Hepatocyte (in vitro differentiated cells): ENCODE results near the gene CSN2. TPM values are rescaled to one million over a fixed set of nuclear protein-coding genes. Genes with fewer than 3 reads are reported as not detected.

Experiments used
- DNase-seq: peaks from one replicate; pipeline ENCODE4 v3.0.0-alpha.2; 2016; ENCODE audit warnings: low spot score
- H2AFZ ChIP-seq: fragments of 200-600 bp; sonication (generic); 2 replicates; pipeline ENCODE4 v1.6.0; 2016; ENCODE audit warnings: antibody characterized with exemption, mild to moderate bottlenecking
- H3K27ac ChIP-seq: fragments of 200-600 bp; sonication (generic); 2 replicates; pipeline ENCODE4 v1.5.1; 2016; ENCODE audit warnings: mild to moderate bottlenecking
- H3K27me3 ChIP-seq: fragments of 200-600 bp; sonication (generic); 2 replicates; pipeline ENCODE4 v1.6.1; 2016
- H3K36me3 ChIP-seq: fragments of 200-600 bp; sonication (generic); replicated peaks from 2 replicates; pipeline ENCODE4 v1.5.1; 2016; ENCODE audit warnings: low read depth; ENCODE audit not compliant: insufficient read depth
- H3K4me1 ChIP-seq: fragments of 200-600 bp; sonication (generic); 2 replicates; pipeline ENCODE4 v1.5.1; 2016; ENCODE audit warnings: mild to moderate bottlenecking, moderate library complexity; ENCODE audit not compliant: insufficient read depth
- H3K4me2 ChIP-seq: fragments of 200-600 bp; sonication (generic); 2 replicates; pipeline ENCODE4 v1.6.0; 2016
- H3K4me3 ChIP-seq: fragments of 200-600 bp; sonication (generic); 2 replicates; pipeline ENCODE4 v1.5.1; 2016; ENCODE audit warnings: mild to moderate bottlenecking
- H3K79me2 ChIP-seq: fragments of 200-600 bp; sonication (generic); 2 replicates; pipeline ENCODE4 v1.6.0; 2017; ENCODE audit warnings: mild to moderate bottlenecking
- H3K9me2 ChIP-seq: fragments of 200-600 bp; sonication (generic); replicated peaks from 2 replicates; pipeline ENCODE4 v1.6.0; 2017; ENCODE audit warnings: mild to moderate bottlenecking; ENCODE audit not compliant: insufficient read depth
- H3K9me3 ChIP-seq: fragments of 200-600 bp; sonication (generic); 2 replicates; pipeline ENCODE4 v1.5.1; 2016; ENCODE audit warnings: low read depth, mild to moderate bottlenecking
- H4K20me1 ChIP-seq: fragments of 200-600 bp; sonication (generic); 2 replicates; pipeline ENCODE4 v1.6.0; 2016; ENCODE audit warnings: mild to moderate bottlenecking; ENCODE audit not compliant: insufficient read depth, poor library complexity, severe bottlenecking
- CTCF ChIP-seq: fragments of 200-600 bp; sonication (generic); IDR thresholded peaks from 2 replicates; pipeline ENCODE4 v1.5.1; 2016; ENCODE audit warnings: antibody characterized with exemption, mild to moderate bottlenecking; ENCODE audit not compliant: poor library complexity
- EZH2 ChIP-seq: fragments of 200-600 bp; sonication (generic); IDR thresholded peaks from 2 replicates; pipeline ENCODE4 v1.6.1; 2016; ENCODE audit warnings: antibody characterized with exemption, mild to moderate bottlenecking, borderline replicate concordance
- EZH2phosphoT487 ChIP-seq: fragments of 200-600 bp; sonication (generic); IDR thresholded peaks from one replicate; pipeline ENCODE4 v1.6.1; 2018; ENCODE audit warnings: antibody characterized with exemption, mild to moderate bottlenecking, low read depth, moderate library complexity; ENCODE audit not compliant: unreplicated experiment, severe bottlenecking
- WGBS: methylation state at CpG from one replicate; pipeline ENCODE4 v1.1.6; 2016; ENCODE audit warnings: low lambda C conversion rate; ENCODE audit errors: missing lambda C conversion rate; 5-methylcytosine and 5-hydroxymethylcytosine counted together
- polyA plus RNA-seq: library from polyadenylated mRNA; unstranded; fragments of >200 nt; fragmentation: Nextera tagmentation; extraction: Ambion mirVana; gene quantifications from 2 replicates; pipeline ENCODE4 v1.2.1, GENCODE V29; 2016
- total RNA-seq: library from RNA; depleted of rRNA; stranded (reverse); fragments of >200 nt; gene quantifications from 2 replicates; pipeline ENCODE4 v1.2.3, GENCODE V29; 2014

Gene CSN2
- total and polyA plus RNA-seq, 2 experiments from 2014 or later = not detected

- Histone ChIP-seq H3K27me3 (no peaks in the 10 kb centered on the region), H3K27ac (no peak overlapping the region), H3K79me2 (no peaks in the 10 kb centered on the region), H3K9me2 (no peaks in the 10 kb centered on the region), H3K4me2 (no peak overlapping the region), H3K9me3 (no peaks in the 10 kb centered on the region), H3K4me3 (no peak overlapping the region), H4K20me1 (no peaks in the 10 kb centered on the region), H3K4me1 (no peaks in the 10 kb centered on the region), H2AFZ (no peak overlapping the region), H3K36me3 (no peaks in the 10 kb centered on the region)
- DNase-seq = no peak
- TF ChIP-seq EZH2phosphoT487 (no peak), CTCF (no peak), EZH2 (no peak)
- WGBS = 62% methylated on average over 1 of the region's 1 CpG
Measured at GRCh38 chr4:69974631-69975030, 9.1 kb upstream of the CSN2 start.

- no peaks in the 10 kb centered on the region for H3K9me3 ChIP-seq
- no peak for TF ChIP-seq EZH2phosphoT487
- TF ChIP-seq CTCF = no peak
- TF ChIP-seq EZH2 = no peak
- H3K4me2 ChIP-seq = no peak overlapping the region
- no peaks in the 10 kb centered on the region for H3K4me1 ChIP-seq
- H3K36me3 ChIP-seq = no peaks in the 10 kb centered on the region
- H3K27me3 ChIP-seq = no peaks in the 10 kb centered on the region
- H4K20me1 ChIP-seq = no peaks in the 10 kb centered on the region
- no peaks in the 10 kb centered on the region for H3K79me2 ChIP-seq
- no peak for DNase-seq
- H3K4me3 ChIP-seq = no peak overlapping the region
- no peak overlapping the region for H2AFZ ChIP-seq
- no peaks in the 10 kb centered on the region for H3K9me2 ChIP-seq
- WGBS = 74% methylated on average over 1 of the region's 1 CpG
- no peak overlapping the region for H3K27ac ChIP-seq
Measured at GRCh38 chr4:69970071-69970470, 4.5 kb upstream of the CSN2 start.

GRCh38 chr4:69957209-69957608 lies 8.3 kb downstream of the CSN2 start:
- no peak overlapping the region for H3K27ac ChIP-seq
- H3K4me1 ChIP-seq = no peaks in the 10 kb centered on the region
- no peak overlapping the region for H3K4me3 ChIP-seq
- H3K9me2 ChIP-seq = no peaks in the 10 kb centered on the region
- H3K79me2 ChIP-seq = no peaks in the 10 kb centered on the region
- no peaks in the 10 kb centered on the region for H3K36me3 ChIP-seq
- no peak overlapping the region for H2AFZ ChIP-seq
- 89% methylated on average over 1 of the region's 1 CpG for WGBS
- no peak for DNase-seq
- H3K9me3 ChIP-seq = no peaks in the 10 kb centered on the region
- no peak overlapping the region for H3K4me2 ChIP-seq
- no peaks in the 10 kb centered on the region for H4K20me1 ChIP-seq
- no peak for TF ChIP-seq EZH2phosphoT487
- no peak for TF ChIP-seq EZH2
- no peak for TF ChIP-seq CTCF
- no peaks in the 10 kb centered on the region for H3K27me3 ChIP-seq

GRCh38 chr4:69951602-69952001 lies 13.9 kb downstream of the CSN2 start:
- no peaks in the 10 kb centered on the region for H3K9me3 ChIP-seq
- no peaks in the 10 kb centered on the region for H3K4me1 ChIP-seq
- H2AFZ ChIP-seq = no peak overlapping the region
- H3K4me2 ChIP-seq = no peak overlapping the region
- no peaks in the 10 kb centered on the region for H3K79me2 ChIP-seq
- WGBS = 83% methylated on average over 3 of the region's 3 CpGs
- no peaks in the 10 kb centered on the region for H3K36me3 ChIP-seq
- H3K27ac ChIP-seq = no peak overlapping the region
- H4K20me1 ChIP-seq = no peaks in the 10 kb centered on the region
- H3K27me3 ChIP-seq = no peaks in the 10 kb centered on the region
- no peak overlapping the region for H3K4me3 ChIP-seq
- DNase-seq = no peak
- H3K9me2 ChIP-seq = no peaks in the 10 kb centered on the region
- TF ChIP-seq CTCF (no peak), EZH2 (no peak), EZH2phosphoT487 (no peak)
